Mucosa of stomach (tissue), 1 donor: Measurements from ENCODE around the gene ZDHHC18.
"Not testable (repeated sequence)": the region's sequence is repeated elsewhere in the genome, so short reads cannot be mapped to it uniquely, and the experiment has no call there.

Source experiments
- H3K27me3 ChIP-seq: one replicate; pipeline ENCODE4 v1.7.0; 2013; ENCODE audit warnings: mild to moderate bottlenecking, low read length; ENCODE audit not compliant: control insufficient read depth, insufficient read depth
- H3K36me3 ChIP-seq: one replicate; pipeline ENCODE4 v1.7.0; 2013; ENCODE audit warnings: low read length; ENCODE audit not compliant: control insufficient read depth, insufficient read depth
- H3K4me1 ChIP-seq: one replicate; pipeline ENCODE4 v1.7.0; 2013; ENCODE audit warnings: mild to moderate bottlenecking, low read length; ENCODE audit not compliant: control insufficient read depth, insufficient read depth
- H3K4me3 ChIP-seq: one replicate; pipeline ENCODE4 v1.7.0; 2013; ENCODE audit warnings: low read length
- H3K9ac ChIP-seq: one replicate; pipeline ENCODE4 v1.7.0; 2013; ENCODE audit warnings: mild to moderate bottlenecking, low read length, moderate library complexity
- H3K9me3 ChIP-seq: one replicate; pipeline ENCODE4 v1.7.0; 2013; ENCODE audit warnings: mild to moderate bottlenecking, low read length, moderate library complexity; ENCODE audit not compliant: control insufficient read depth
- donor health status: Pancreatic carcinoma.

Gene ZDHHC18

GRCh38 chr1:26827663-26828062 is 1.2 kb downstream of the ZDHHC18 start:
- peak overlapping the region; percentile 70 for H3K9ac ChIP-seq
- H3K36me3 ChIP-seq, result peaks cover 3% of the 10 kb centered on the region
- peaks cover 37% of the 10 kb centered on the region for H3K4me1 ChIP-seq
- no peaks in the 10 kb centered on the region for H3K27me3 ChIP-seq
- H3K4me3 ChIP-seq, result peak overlapping the region; percentile 26
- no peaks in the 10 kb centered on the region for H3K9me3 ChIP-seq

- Histone ChIP-seq H3K27me3 (no peaks in the 10 kb centered on the region), H3K36me3 (peaks cover 5% of the 10 kb centered on the region), H3K9me3 (no peaks in the 10 kb centered on the region), H3K4me1 (peaks cover 37% of the 10 kb centered on the region), H3K4me3 (no peak overlapping the region), H3K9ac (no peak overlapping the region)
Observed at GRCh38 chr1:26828411-26828991, 2.0 kb downstream of the ZDHHC18 start.

DNA sequence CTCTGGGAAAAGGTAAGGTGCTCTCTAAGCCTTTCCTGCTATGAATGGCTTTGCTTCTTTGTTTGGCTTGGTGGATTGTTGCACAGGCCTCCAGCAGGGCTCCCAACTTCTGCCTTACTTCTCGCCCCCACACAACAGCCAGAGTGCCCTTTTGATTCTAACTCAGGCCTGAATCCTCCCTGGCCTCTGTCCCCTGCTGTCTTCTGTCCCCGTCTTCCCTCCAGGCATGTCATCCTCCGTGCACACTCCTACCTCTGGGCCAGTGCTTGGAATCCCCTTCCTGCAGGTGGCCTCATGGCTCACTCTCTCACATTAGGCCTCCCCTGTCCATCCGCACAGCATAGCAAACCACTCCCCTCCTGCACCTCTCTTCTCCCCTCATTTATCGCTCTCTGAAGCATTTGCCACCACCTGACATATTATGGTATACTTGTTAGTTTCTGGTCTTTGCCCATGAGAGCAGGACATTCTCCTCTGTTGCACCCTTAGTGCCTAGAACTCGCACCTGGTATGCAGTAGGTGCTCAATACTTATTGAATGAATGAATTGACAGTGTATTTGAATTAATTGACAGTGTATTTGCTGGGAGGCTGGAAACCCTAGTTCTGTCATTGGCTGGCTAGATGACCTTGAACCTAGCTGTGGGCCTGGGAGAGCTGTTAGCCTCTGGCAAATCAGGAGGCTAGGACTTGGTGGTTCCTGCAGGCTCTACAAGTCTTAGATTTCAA is 2.9 kb downstream of the ZDHHC18 start:
- Histone ChIP-seq H3K4me3 (no peak overlapping the region), H3K9ac (no peak overlapping the region), H3K4me1 (peaks cover 37% of the 10 kb centered on the region), H3K9me3 (no peaks in the 10 kb centered on the region), H3K27me3 (no peaks in the 10 kb centered on the region), H3K36me3 (peaks cover 5% of the 10 kb centered on the region)

DNA sequence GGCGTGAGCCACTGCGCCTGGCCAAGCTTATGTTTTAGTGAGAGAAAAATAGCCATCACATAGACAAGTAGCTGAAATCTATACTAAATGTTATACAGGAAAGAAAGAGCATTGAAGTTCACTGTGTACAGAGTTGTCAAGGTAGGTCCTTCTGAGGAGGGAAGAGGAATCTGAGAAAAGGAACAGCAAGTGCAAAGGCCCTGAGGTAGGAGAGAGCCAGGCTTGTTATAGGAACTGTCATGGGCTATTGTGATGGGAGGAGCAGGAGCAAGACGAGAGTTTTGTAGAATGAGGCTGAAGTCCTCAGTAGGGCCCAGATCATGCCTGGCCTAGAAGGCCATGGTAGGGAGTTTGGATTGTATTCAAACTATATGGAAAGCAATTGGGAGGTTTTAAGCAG is 4.6 kb downstream of the ZDHHC18 start:
- no peaks in the 10 kb centered on the region for H3K27me3 ChIP-seq
- peak overlapping the region; percentile 40 for H3K9ac ChIP-seq
- no peak overlapping the region for H3K4me3 ChIP-seq
- H3K9me3 ChIP-seq, result no peaks in the 10 kb centered on the region
- peaks cover 30% of the 10 kb centered on the region for H3K4me1 ChIP-seq
- peaks cover 5% of the 10 kb centered on the region for H3K36me3 ChIP-seq

DNA sequence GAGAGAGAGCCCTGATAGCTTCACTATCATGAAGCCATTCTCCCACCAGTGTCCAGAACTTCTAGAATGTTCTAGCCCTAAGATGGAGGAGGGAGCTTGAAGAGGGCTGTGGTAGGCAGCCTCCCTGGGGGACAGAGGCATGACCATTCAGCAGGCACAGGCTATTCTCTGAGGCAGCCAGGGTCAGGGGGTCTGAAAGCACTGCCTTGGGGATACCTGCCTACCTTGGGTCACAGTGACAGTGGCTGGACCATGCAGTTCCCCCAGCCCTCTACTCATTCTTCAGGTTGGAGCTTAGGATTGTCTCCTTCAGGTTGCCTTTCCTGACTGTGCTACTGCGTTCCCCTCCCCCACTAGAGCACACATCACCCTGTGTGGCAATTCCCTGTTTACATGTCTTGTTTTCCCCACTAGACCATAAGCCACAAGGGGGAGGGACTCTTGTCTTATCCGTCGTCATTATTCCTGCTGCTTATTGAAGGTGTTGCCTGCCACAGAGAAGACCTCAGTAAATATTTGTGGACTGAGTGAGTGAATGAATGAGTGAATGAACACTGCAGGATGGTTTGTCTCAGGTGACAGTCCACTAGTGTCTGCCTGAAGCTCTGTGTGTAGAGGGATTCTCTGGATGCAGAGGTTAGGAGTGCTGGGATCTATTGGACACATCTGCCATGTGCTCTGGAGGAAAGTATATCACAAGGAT is 5.2 kb downstream of the ZDHHC18 start:
- peak overlapping the region; percentile 40 for H3K9ac ChIP-seq
- no peak overlapping the region for H3K4me3 ChIP-seq
- peaks cover 5% of the 10 kb centered on the region for H3K36me3 ChIP-seq
- H3K4me1 ChIP-seq, result peaks cover 27% of the 10 kb centered on the region
- no peaks in the 10 kb centered on the region for H3K9me3 ChIP-seq
- H3K27me3 ChIP-seq, result no peaks in the 10 kb centered on the region

DNA sequence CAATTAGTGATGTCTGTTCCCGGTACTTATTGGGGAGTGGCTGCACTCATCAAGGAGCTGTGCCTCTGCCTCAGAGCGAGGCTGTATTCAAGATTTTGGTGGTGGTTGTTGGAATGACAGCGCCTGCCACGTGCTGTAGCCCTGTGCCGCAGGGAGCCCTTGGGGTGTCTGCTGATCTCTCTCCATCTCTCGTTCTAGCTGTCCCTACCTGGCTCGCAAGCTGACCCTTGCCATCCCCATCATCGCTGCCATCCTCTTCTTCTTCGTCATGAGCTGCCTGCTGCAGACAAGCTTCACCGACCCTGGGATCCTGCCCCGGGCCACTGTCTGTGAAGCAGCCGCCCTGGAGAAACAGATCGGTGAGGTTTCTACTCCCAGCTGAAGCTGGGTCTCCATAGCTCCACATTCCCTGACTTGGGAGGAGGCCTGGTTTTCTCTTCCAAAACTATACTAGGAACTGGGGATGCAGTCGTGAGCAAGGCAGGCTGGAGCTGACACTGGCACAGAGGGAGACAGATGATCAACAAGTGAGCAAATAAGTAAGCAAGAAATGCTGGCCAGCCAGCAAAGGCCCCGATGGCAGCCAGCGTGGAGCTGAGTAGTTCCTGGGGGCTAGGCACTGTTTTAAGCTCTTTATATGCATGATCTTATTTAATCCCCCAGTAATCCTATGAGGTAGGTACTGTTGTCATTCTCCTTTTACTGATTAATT is 5.9 kb downstream of the ZDHHC18 start:
- Histone ChIP-seq H3K4me3 (no peak overlapping the region), H3K4me1 (peaks cover 24% of the 10 kb centered on the region), H3K9me3 (no peaks in the 10 kb centered on the region), H3K9ac (no peak overlapping the region), H3K27me3 (no peaks in the 10 kb centered on the region), H3K36me3 (peaks cover 5% of the 10 kb centered on the region)

DNA sequence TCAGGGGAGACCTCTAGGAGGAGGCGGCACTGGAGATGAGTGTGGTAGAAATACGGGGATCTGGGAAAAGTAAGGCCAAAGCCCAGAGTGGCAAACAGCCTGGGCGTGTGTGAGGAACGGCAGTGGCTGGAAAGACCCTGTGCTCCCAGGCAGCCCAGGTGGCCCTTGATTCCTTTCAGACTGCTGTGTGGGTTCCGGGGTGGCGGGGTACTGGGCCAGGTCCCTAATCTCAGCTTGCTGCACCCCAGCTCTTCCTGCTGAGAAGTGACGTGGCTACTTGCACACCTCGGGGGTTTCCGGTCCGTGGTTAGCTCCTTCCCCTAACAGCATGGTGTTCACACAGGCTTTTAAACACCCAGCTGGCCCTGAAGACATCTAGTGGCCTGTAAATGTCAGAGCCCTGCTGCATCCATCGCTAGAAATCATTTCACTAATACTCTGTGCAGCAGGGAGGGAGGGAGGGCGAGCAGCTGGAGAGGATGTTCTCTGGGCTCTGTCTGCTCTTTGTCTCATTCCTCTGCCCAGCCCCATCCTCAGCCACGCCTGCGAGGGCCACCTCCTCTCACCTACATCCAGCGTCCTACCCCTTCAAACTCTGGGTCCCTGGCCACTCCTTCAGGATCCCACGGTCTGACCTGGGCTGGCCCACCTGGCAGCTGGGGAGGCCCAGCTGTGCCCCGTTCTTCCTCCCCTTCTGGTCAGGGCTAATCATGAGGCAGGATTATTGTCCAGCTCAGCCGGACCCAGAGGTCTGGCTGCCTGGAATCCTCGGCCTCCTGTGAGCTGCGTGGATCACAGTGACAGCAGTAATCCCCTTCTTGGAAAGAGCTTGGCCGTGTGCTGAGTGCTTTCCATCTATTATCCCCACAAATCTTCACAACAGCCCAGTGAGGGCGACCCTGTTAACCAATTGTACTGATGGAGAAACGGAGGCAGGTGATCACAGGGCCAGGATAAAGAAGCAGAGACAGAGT is 7.2 kb downstream of the ZDHHC18 start:
- H3K9me3 ChIP-seq, result no peaks in the 10 kb centered on the region
- peaks cover 5% of the 10 kb centered on the region for H3K36me3 ChIP-seq
- no peak overlapping the region for H3K4me3 ChIP-seq
- H3K4me1 ChIP-seq, result peaks cover 15% of the 10 kb centered on the region
- no peak overlapping the region for H3K9ac ChIP-seq
- no peaks in the 10 kb centered on the region for H3K27me3 ChIP-seq

DNA sequence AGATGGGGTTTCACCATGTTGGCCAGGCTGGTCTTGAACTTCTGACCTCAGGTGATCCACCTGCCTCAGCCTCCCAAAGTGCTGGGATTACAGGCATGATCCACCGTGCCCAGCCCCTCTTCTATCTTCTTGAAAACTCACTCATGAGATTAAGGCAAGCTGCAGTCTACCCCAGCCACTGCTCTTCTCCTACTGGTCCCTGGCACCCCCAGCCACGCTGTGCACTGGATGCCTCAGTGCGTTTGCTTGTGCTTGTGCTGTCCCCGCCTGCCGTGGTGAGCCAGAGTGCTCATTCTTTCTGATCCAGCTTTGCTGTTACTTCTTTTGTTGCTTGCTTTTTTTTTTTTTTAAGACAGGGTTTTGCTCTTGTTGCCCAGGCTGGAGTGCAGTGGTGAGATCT is 11.2 kb downstream of the ZDHHC18 start:
- H3K9me3 ChIP-seq, H3K36me3 ChIP-seq, H3K9ac ChIP-seq, H3K4me1 ChIP-seq, H3K4me3 ChIP-seq, H3K27me3 ChIP-seq: not testable (repeated sequence)

DNA sequence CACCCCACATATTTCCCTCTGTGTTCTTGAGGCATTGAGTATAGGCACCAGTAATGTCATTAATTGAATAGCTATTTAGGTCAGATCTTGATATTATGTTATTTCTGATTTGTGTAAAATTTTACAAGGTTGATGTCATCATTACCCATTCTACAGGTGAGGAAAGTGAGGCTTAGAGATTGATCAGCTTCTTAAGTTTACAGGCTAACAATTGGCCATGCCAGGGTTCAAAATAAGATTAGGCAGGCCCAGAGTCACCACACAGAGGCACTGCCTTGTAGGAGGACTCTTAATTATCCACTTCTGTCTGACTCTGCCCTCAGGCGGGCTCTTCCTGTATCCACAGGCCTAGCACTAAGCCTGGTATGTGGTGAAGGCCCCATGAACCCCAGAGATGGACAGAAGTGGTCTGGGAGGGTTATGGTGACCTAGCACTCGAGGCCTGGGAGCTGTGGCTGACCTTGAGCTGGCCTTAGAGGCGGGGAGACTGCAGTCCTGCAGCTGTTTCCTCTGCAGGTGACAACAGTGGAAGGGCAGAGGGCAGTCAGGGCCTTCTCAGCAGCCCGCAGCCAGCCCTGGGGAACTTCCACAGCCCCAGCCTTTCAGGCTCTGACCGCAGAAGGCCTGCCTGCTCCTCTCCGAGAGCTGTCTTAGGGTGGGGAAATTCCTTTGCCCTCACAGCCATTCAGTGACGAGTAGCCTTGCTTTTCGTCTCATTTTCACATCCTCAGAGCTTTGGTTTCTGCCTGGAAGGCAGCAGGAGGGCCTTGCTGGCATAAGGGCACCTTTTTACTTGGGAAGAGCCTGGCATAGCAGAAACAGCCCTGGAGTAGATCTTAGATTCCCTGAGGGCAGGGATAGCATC is 12.2 kb downstream of the ZDHHC18 start:
- no peak overlapping the region for H3K4me3 ChIP-seq
- H3K4me1 ChIP-seq, result no peaks in the 10 kb centered on the region
- no peaks in the 10 kb centered on the region for H3K36me3 ChIP-seq
- H3K27me3 ChIP-seq, result no peaks in the 10 kb centered on the region
- no peaks in the 10 kb centered on the region for H3K9me3 ChIP-seq
- H3K9ac ChIP-seq, result no peak overlapping the region

DNA sequence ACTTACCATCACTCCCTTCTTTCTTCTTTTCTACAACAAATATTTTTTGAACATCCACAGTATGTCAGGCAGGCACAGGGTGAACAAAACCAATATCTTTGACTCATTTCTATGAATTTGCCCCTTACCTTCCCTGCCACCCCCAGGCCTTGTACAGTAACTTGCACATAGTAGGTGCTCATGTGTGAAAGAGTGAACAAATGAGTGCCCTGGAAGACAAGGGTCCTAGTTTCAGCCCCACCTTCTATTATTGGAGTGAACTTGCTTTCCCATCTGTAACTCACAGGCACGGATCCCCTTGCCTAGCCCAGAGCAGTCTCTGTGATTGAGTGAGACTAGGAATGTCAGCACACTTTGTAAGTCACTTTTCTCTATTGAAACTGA is 12.8 kb downstream of the ZDHHC18 start:
- Histone ChIP-seq H3K4me3 (no peak overlapping the region), H3K36me3 (no peaks in the 10 kb centered on the region), H3K9ac (no peak overlapping the region), H3K27me3 (no peaks in the 10 kb centered on the region), H3K9me3 (no peaks in the 10 kb centered on the region), H3K4me1 (no peaks in the 10 kb centered on the region)

DNA sequence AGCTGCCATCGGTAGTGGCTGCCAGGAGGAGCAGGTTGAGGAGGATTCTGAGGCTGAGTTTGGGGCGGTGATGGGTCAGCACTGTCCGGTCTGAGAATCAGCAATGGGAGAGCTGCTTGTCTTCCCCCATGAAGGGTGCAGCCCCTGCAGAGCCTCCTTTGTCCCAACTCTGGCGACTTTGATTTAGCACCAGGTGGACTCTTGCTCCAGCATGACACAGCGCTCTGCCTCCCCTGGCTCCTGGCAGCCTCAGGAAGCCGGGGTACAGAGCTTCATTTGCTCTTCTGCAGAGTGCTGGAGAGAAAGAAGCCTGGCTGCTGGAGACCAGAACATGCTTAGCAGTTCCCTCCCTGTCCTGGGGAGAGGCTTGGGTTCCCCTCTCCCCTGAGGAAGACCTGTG is 13.3 kb downstream of the ZDHHC18 start:
- Histone ChIP-seq H3K4me1 (no peaks in the 10 kb centered on the region), H3K36me3 (no peaks in the 10 kb centered on the region), H3K4me3 (no peak overlapping the region), H3K9me3 (no peaks in the 10 kb centered on the region), H3K27me3 (no peaks in the 10 kb centered on the region), H3K9ac (no peak overlapping the region)
